Adrenal gland (tissue), 12 donors: Measurements from ENCODE around the gene ATP11A. TPM values are rescaled to one million over a fixed set of nuclear protein-coding genes. Genes with fewer than 3 reads are reported as not detected.

Experiments
- DNase-seq, 7 donors: peaks; one replicate each; pipeline ENCODE4 v3.0.0-alpha.2; 2019 to 2020
- H3K27ac ChIP-seq, 5 donors: fragments of 200-600 bp; sonication (generic) in 4 of 5; 1 replicate in 3 of 5; 2 replicates in 2 of 5; pipeline versions ENCODE4 v1.5.1 to v1.8.0; 2016 to 2020; ENCODE audit warnings: mild to moderate bottlenecking in 1 of 5
- H3K27me3 ChIP-seq: fragments of 200-600 bp; 2 replicates; pipeline ENCODE4 v1.8.0; 2021
- H3K36me3 ChIP-seq, 2 donors: fragments of 200-600 bp; replicated peaks in 1 of 2; 1 replicate in 1 of 2; 2 replicates in 1 of 2; pipeline versions ENCODE4 v1.5.1 to v1.8.0; 2018 to 2022
- H3K4me1 ChIP-seq, 2 donors: fragments of 200-600 bp; replicated peaks in 1 of 2; 1 replicate in 1 of 2; 2 replicates in 1 of 2; pipeline versions ENCODE4 v1.5.1 to v1.8.0; 2018 to 2021
- H3K4me3 ChIP-seq, 4 donors: fragments of 200-600 bp; sonication (generic) in 3 of 4; one replicate each; pipeline ENCODE4 v1.5.1; 2016 to 2018
- H3K9me3 ChIP-seq, 3 donors: fragments of 200-600 bp; sonication (generic) in 1 of 3; replicated peaks in 1 of 3; 1 replicate in 2 of 3; 2 replicates in 1 of 3; pipeline versions ENCODE4 v1.5.1 to v1.8.0; 2016 to 2021
- CTCF ChIP-seq, 6 experiments: fragments of 450-650 bp in 4 of 6; fragments of 200-600 bp in 2 of 6; sonication (generic) in 1 of 6; IDR thresholded peaks; 1 replicate in 5 of 6; 2 replicates in 1 of 6; pipeline versions ENCODE4 v1.5.1 to v1.8.0; 2016 to 2021; ENCODE audit warnings: antibody characterized with exemption in 6 of 6, mild to moderate bottlenecking in 2 of 6, moderate library complexity in 1 of 6
- POLR2A ChIP-seq, 2 donors: fragments of 450-650 bp; IDR thresholded peaks; one replicate each; pipeline ENCODE4 v1.6.1; 2017; ENCODE audit warnings: antibody characterized with exemption in 2 of 2, mild to moderate bottlenecking in 2 of 2, moderate library complexity in 1 of 2
- WGBS, 4 donors: extraction: QIAGEN DNeasy Blood & Tissue Kit in 2 of 4; methylation state at CpG; one replicate each; pipeline versions ENCODE4 v1.1.5 to v1.1.7; 2013 to 2017; 5-methylcytosine and 5-hydroxymethylcytosine counted together
- intact Hi-C, 2 donors: fragments of 100-400 bp; cut with DNase I; formaldehyde crosslinking; loops; one replicate each; pipeline versions ENCODE4 v1.14.1 to v1.15.0; 2022 to 2023
- polyA plus RNA-seq, 3 donors: library from polyadenylated mRNA; stranded (reverse); fragments of 200-250 nt in 2 of 3; fragments of 350-450 nt in 1 of 3; fragmentation: Illumina TruSeq in 1 of 3; extraction: RNeasy Lipid Tissue Mini Kit (QIAGEN cat#74804) in 1 of 3; gene quantifications; one replicate each; pipeline ENCODE4 v1.2.3, GENCODE V29; 2013 to 2014
- total RNA-seq, 9 donors: library from RNA; depleted of rRNA in 4 of 9; stranded (reverse); fragments of >200 nt in 4 of 9; fragments of 120-200 nt in 1 of 9; fragmentation: NEBNext Ultra II Directional in 1 of 9; extraction: Animal tissue kit (Norgen Biotek cat#: 25700) in 1 of 9; gene quantifications; one replicate each; pipeline versions ENCODE4 v1.1.0 to v1.2.4, GENCODE V29; 2013 to 2023
- donor health status: healthy with polysubstance abuse.
- donor health status: Bipolar disorder and iron deficiency.
- donor health status: DM: yes; HTN: yes; CAD: no.
- donor health status: DM: no; HTN: no; CAD: no.
- donor health status: DM: no; HTN: no; CAD: no.
- donor health status: DM: yes; HTN: yes; CAD: no.

ATP11A gene
- total and polyA plus RNA-seq, 12 donors, result 6.0 to 94.1 (median 29.8) TPM

GRCh38 chr13:112773601-112774447, 84.0 kb downstream of the ATP11A start:
- DNase-seq, result no peak

GRCh38 chr13:112774448-112774792, 84.6 kb downstream of the ATP11A start:
- H3K9me3 ChIP-seq, result no peaks in the 10 kb centered on the region
- H3K36me3 ChIP-seq, result no peaks in the 10 kb centered on the region
- no peak overlapping the region for H3K27ac ChIP-seq
- no peaks in the 10 kb centered on the region for H3K27me3 ChIP-seq
- peaks cover 3 to 5% of the 10 kb centered on the region in 2 donors for H3K4me1 ChIP-seq
- DNase-seq, result no peak
- TF ChIP-seq POLR2A (IDR thresholded peaks at IDR 0.05), result no peak
- TF ChIP-seq CTCF (IDR thresholded peaks at IDR 0.05), result no peak
- H3K4me3 ChIP-seq, result no peak overlapping the region
- intact Hi-C loops, result no loop called here
- 94 to 98% (median 96%) methylated on average over 6 to 7 of the region's 7 CpGs for WGBS, 4 donors

More at GRCh38 chr13:112773601-112774447, 84.0 kb downstream of the ATP11A start:
- intact Hi-C loops, result no loop called here
- 89 to 93% (median 93%) methylated on average over 16 to 25 of the region's 25 CpGs for WGBS, 4 donors
- no peaks in the 10 kb centered on the region for H3K27me3 ChIP-seq
- no peaks in the 10 kb centered on the region for H3K9me3 ChIP-seq
- H3K36me3 ChIP-seq, result no peaks in the 10 kb centered on the region
- H3K4me3 ChIP-seq, result no peak overlapping the region
- H3K27ac ChIP-seq, result no peak overlapping the region
- TF ChIP-seq POLR2A (IDR thresholded peaks at IDR 0.05), result no peak
- TF ChIP-seq CTCF (IDR thresholded peaks at IDR 0.05), result no peak
- peaks cover 9 to 10% of the 10 kb centered on the region in 2 donors for H3K4me1 ChIP-seq

- no peaks in the 10 kb centered on the region for H3K9me3 ChIP-seq
These were observed 85.2 kb downstream of the ATP11A start for GRCh38 chr13:112774829-112775565.

More at GRCh38 chr13:112774829-112775565, 85.2 kb downstream of the ATP11A start:
- intact Hi-C loops, result no loop called here
- Histone ChIP-seq H3K27ac (no peak overlapping the region), H3K27me3 (no peaks in the 10 kb centered on the region), H3K4me3 (no peak overlapping the region), H3K4me1 (no peaks in the 10 kb centered on the region), H3K36me3 (no peaks in the 10 kb centered on the region)
- 94 to 98% (median 97%) methylated on average over 22 to 36 of the region's 36 CpGs for WGBS, 4 donors
- TF ChIP-seq CTCF (IDR thresholded peaks at IDR 0.05), result no peak
- no peak for TF ChIP-seq POLR2A (IDR thresholded peaks at IDR 0.05)
- no peak for DNase-seq
